Activated naive CD8-positive, alpha-beta T cell treated with anti-CD3 and anti-CD28 coated beads, Interleukin-2, amount 50 U/mL, for 24 hours (primary cell): ENCODE measurements around the gene C1orf116.
"Not testable (repeated sequence)": the region's sequence is repeated elsewhere in the genome, so short reads cannot be mapped to it uniquely, and the experiment has no call there.

ENCODE experiments used
- ATAC-seq: fragments of 150-1000 bp; cut with Tn5 transposase; one replicate; pipeline ENCODE4 v1.10.0; 2021
- DNase-seq: peaks from one replicate; pipeline ENCODE4 v3.0.0; 2021
- H3K27ac Mint-ChIP-seq: one replicate; pipeline ENCODE4 v1.8.0; 2021; ENCODE audit warnings: mild to moderate bottlenecking, mixed read lengths
- H3K27me3 Mint-ChIP-seq: one replicate; pipeline ENCODE4 v1.8.0; 2021; ENCODE audit warnings: mixed read lengths
- H3K36me3 Mint-ChIP-seq: one replicate; pipeline ENCODE4 v1.8.0; 2021; ENCODE audit warnings: low read depth, mixed read lengths
- H3K4me1 Mint-ChIP-seq: one replicate; pipeline ENCODE4 v1.8.0; 2021; ENCODE audit warnings: mixed read lengths
- H3K4me3 Mint-ChIP-seq: one replicate; pipeline ENCODE4 v1.8.0; 2021; ENCODE audit warnings: mild to moderate bottlenecking, moderate library complexity, mixed read lengths
- H3K9me3 Mint-ChIP-seq: one replicate; pipeline ENCODE4 v1.8.0; 2021; ENCODE audit warnings: mixed read lengths

C1orf116 gene

GRCh38 chr1:207051191-207051943 is 18.8 kb upstream of the C1orf116 start, which contains the start of gene YOD1:
Gene YOD1 (minus strand): TSS chr1:207051208. CDS start chr1:207051030, 178 bp downstream.
- DNase-seq, result no peak
- H3K9me3 Mint-ChIP-seq, result no peaks in the 10 kb centered on the region
- peaks cover 66% of the 10 kb centered on the region for H3K4me1 Mint-ChIP-seq

GRCh38 chr1:207050480-207051190 is 18.1 kb upstream of the C1orf116 start:
- H3K27ac Mint-ChIP-seq, result peak overlapping the region; percentile 96

More at GRCh38 chr1:207051191-207051943, 18.8 kb upstream of the C1orf116 start, which contains the start of gene YOD1:
- Mint-ChIP-seq H3K27me3 (peaks cover 2% of the 10 kb centered on the region), H3K4me3 (peak within 1 kb of the TSS; percentile 100), H3K27ac (peak within 1 kb of the TSS; percentile 96), H3K36me3 (peaks cover 26% of the 10 kb centered on the region)
- ATAC-seq, result peak; percentile 35

GRCh38 chr1:207049974-207050391 is 17.4 kb upstream of the C1orf116 start:
- peak overlapping the region; percentile 96 for H3K27ac Mint-ChIP-seq
- peaks cover 36% of the 10 kb centered on the region for H3K36me3 Mint-ChIP-seq
- DNase-seq (peak; percentile 46), ATAC-seq (peak; percentile 29)
- peaks cover 79% of the 10 kb centered on the region for H3K4me1 Mint-ChIP-seq
- H3K9me3 Mint-ChIP-seq, result no peaks in the 10 kb centered on the region
- peak overlapping the region; percentile 100 for H3K4me3 Mint-ChIP-seq
- H3K27me3 Mint-ChIP-seq, result peaks cover 2% of the 10 kb centered on the region

More at GRCh38 chr1:207050480-207051190, 18.1 kb upstream of the C1orf116 start:
- ATAC-seq (peak; percentile 53), DNase-seq (peak; percentile 89)
- Mint-ChIP-seq H3K36me3 (peaks cover 30% of the 10 kb centered on the region), H3K9me3 (no peaks in the 10 kb centered on the region), H3K27me3 (peaks cover 2% of the 10 kb centered on the region), H3K4me1 (peaks cover 72% of the 10 kb centered on the region), H3K4me3 (peak overlapping the region; percentile 100)

GRCh38 chr1:207049514-207049913 is 17.0 kb upstream of the C1orf116 start:
- Mint-ChIP-seq H3K4me1 (peaks cover 83% of the 10 kb centered on the region), H3K9me3 (no peaks in the 10 kb centered on the region), H3K27me3 (peaks cover 2% of the 10 kb centered on the region), H3K27ac (no peak overlapping the region), H3K4me3 (peak overlapping the region; percentile 100), H3K36me3 (peaks cover 40% of the 10 kb centered on the region)
- ATAC-seq (no peak), DNase-seq (no peak)

- Mint-ChIP-seq H3K4me3 (no peak overlapping the region), H3K4me1 (peaks cover 85% of the 10 kb centered on the region), H3K36me3 (peaks cover 40% of the 10 kb centered on the region), H3K9me3 (no peaks in the 10 kb centered on the region), H3K27ac (no peak overlapping the region), H3K27me3 (peaks cover 2% of the 10 kb centered on the region)
- DNase-seq, result no peak
- no peak for ATAC-seq
These were observed 16.5 kb upstream of the C1orf116 start for GRCh38 chr1:207049054-207049453.

GRCh38 chr1:207048041-207048440 is 15.5 kb upstream of the C1orf116 start:
- Mint-ChIP-seq H3K9me3 (no peaks in the 10 kb centered on the region), H3K27ac (no peak overlapping the region), H3K4me1 (peaks cover 87% of the 10 kb centered on the region), H3K4me3 (no peak overlapping the region), H3K27me3 (no peaks in the 10 kb centered on the region), H3K36me3 (peaks cover 44% of the 10 kb centered on the region)
- no peak for ATAC-seq
- no peak for DNase-seq

- peaks cover 87% of the 10 kb centered on the region for H3K4me1 Mint-ChIP-seq
- peaks cover 44% of the 10 kb centered on the region for H3K36me3 Mint-ChIP-seq
- H3K27ac Mint-ChIP-seq, result no peak overlapping the region
- H3K27me3 Mint-ChIP-seq, result no peaks in the 10 kb centered on the region
- H3K4me3 Mint-ChIP-seq, result no peak overlapping the region
- H3K9me3 Mint-ChIP-seq, result no peaks in the 10 kb centered on the region
- DNase-seq (no peak), ATAC-seq (no peak)
These were observed 14.9 kb upstream of the C1orf116 start for GRCh38 chr1:207047505-207047904.

GRCh38 chr1:207045453-207045852 is 12.9 kb upstream of the C1orf116 start:
- Mint-ChIP-seq H3K27ac (no peak overlapping the region), H3K9me3 (no peaks in the 10 kb centered on the region), H3K27me3 (no peaks in the 10 kb centered on the region), H3K36me3 (peaks cover 45% of the 10 kb centered on the region), H3K4me3 (no peak overlapping the region), H3K4me1 (peaks cover 72% of the 10 kb centered on the region)
- DNase-seq (no peak), ATAC-seq (no peak)

GRCh38 chr1:207041397-207041796 is 8.8 kb upstream of the C1orf116 start:
- ATAC-seq, H3K27ac Mint-ChIP-seq, DNase-seq, H3K27me3 Mint-ChIP-seq, H3K9me3 Mint-ChIP-seq, H3K4me3 Mint-ChIP-seq: not testable (repeated sequence)
- peaks cover 36% of the 10 kb centered on the region for H3K4me1 Mint-ChIP-seq
- peaks cover 20% of the 10 kb centered on the region for H3K36me3 Mint-ChIP-seq

GRCh38 chr1:207040181-207040533 is 7.6 kb upstream of the C1orf116 start:
- Mint-ChIP-seq H3K4me3 (no peak overlapping the region), H3K27me3 (peaks cover 3% of the 10 kb centered on the region), H3K27ac (no peak overlapping the region), H3K36me3 (peaks cover 11% of the 10 kb centered on the region), H3K4me1 (peaks cover 25% of the 10 kb centered on the region), H3K9me3 (no peaks in the 10 kb centered on the region)
- DNase-seq, result no peak
- ATAC-seq, result no peak

GRCh38 chr1:207039380-207040180 is 7.0 kb upstream of the C1orf116 start:
- DNase-seq (no peak), ATAC-seq (no peak)
- Mint-ChIP-seq H3K9me3 (no peaks in the 10 kb centered on the region), H3K27ac (no peak overlapping the region), H3K4me3 (no peak overlapping the region), H3K27me3 (peaks cover 9% of the 10 kb centered on the region), H3K36me3 (peaks cover 5% of the 10 kb centered on the region), H3K4me1 (peaks cover 19% of the 10 kb centered on the region)

GRCh38 chr1:207036865-207037264 is 4.3 kb upstream of the C1orf116 start:
- Mint-ChIP-seq H3K27ac (no peak overlapping the region), H3K36me3 (no peaks in the 10 kb centered on the region), H3K27me3 (peaks cover 27% of the 10 kb centered on the region), H3K4me1 (no peaks in the 10 kb centered on the region), H3K9me3 (no peaks in the 10 kb centered on the region), H3K4me3 (no peak overlapping the region)
- DNase-seq (no peak), ATAC-seq (no peak)

GRCh38 chr1:207035877-207036551 is 3.5 kb upstream of the C1orf116 start:
- peaks cover 35% of the 10 kb centered on the region for H3K27me3 Mint-ChIP-seq
- ATAC-seq (peak; percentile 54), DNase-seq (no peak)
- no peak overlapping the region for H3K27ac Mint-ChIP-seq
- H3K4me3 Mint-ChIP-seq, result no peak overlapping the region
- no peaks in the 10 kb centered on the region for H3K36me3 Mint-ChIP-seq
- no peaks in the 10 kb centered on the region for H3K9me3 Mint-ChIP-seq
- H3K4me1 Mint-ChIP-seq, result no peaks in the 10 kb centered on the region

GRCh38 chr1:207034998-207035397 is 2.4 kb upstream of the C1orf116 start:
- Mint-ChIP-seq H3K27ac (no peak overlapping the region), H3K9me3 (no peaks in the 10 kb centered on the region), H3K4me3 (no peak overlapping the region), H3K27me3 (peaks cover 40% of the 10 kb centered on the region), H3K36me3 (no peaks in the 10 kb centered on the region), H3K4me1 (no peaks in the 10 kb centered on the region)
- ATAC-seq (peak; percentile 75), DNase-seq (no peak)
